ENCODE measurements around the gene FABP6. TPM values are rescaled to one million over a fixed set of nuclear protein-coding genes. Genes with fewer than 3 reads are reported as not detected.

FABP6 gene
- total RNA-seq, 1 experiment from 2014 or later = 5.7 TPM

DNA sequence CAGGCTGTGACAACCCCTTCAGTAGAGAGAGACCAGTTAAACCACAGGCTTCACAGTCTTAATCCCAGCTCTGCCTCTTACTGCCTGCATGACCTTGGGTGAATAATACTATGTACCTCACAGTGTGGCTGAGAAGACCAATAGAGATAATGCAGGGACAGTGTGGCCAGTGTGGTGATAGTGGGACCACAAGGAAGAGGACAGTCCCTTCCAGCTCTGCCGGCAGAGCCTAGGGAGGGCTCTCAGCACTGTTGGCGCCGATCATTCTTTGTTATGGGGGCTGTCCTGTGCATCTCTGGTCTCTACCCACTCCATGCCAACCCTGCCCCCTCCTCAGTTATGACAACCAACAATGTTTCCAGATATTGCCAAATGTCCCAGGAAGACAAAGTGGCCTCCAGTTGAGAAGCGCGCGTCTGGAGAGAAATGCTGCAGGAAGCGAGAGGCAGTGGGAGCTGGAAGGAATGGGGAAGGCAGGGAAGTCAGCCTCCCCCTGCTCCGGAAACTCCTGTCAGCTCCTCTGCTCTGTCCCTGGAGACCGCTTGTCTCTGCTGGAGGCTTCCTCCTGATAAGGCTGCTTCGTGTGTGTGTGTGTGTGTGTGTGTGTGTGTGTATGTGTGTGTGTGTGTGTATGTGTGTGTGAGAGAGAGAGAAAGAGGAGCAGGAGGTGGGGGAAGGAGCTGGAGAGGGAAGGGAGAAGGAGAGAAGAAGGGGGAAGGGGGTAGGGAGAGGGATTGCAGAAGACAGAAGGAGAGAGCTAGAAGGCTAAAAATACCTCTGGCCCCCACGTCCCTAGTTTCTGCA lies 31.8 kb upstream of the FABP6 start:
- Histone ChIP-seq H3K4me3 (no peak overlapping the region), H3K27ac (no peak overlapping the region), H3K79me2 (ENCODE audit: low read depth) (no peaks in the 10 kb centered on the region), H2AFZ (no peak overlapping the region), H3K9me2 (ENCODE audit: insufficient read depth) (no peaks in the 10 kb centered on the region), H3F3A (ENCODE audit: insufficient read depth, low read depth) (no peaks in the 10 kb centered on the region), H4K20me1 (ENCODE audit: insufficient read depth) (no peaks in the 10 kb centered on the region), H3K9me3 (ENCODE audit: insufficient read depth, low read depth) (no peaks in the 10 kb centered on the region), H3K4me2 (no peak overlapping the region), H3K27me3 (ENCODE audit: insufficient read depth, low read depth) (no peaks in the 10 kb centered on the region), H3K36me3 (ENCODE audit: low read depth) (no peaks in the 10 kb centered on the region), H3K4me1 (replicated peaks; ENCODE audit: insufficient read depth) (no peaks in the 10 kb centered on the region)
- intact Hi-C loops (cut with micrococcal nuclease; ENCODE audit: unreplicated experiment) = loop anchor here (2.0 kb wide), 3 partner anchors 91 to 175 kb away; no protein-coding TSS in a partner anchor
- TF ChIP-seq EZH2 (IDR thresholded peaks at IDR 0.05; ENCODE audit: low read depth) = no peak
- POLR2A ChIA-PET (ENCODE audit: unreplicated experiment) = interaction anchor here (0.6 kb wide), 1 partner anchor 52 kb away, joined by 3 read pairs; no protein-coding TSS in a partner anchor
- CTCF ChIA-PET = interaction anchor here (0.6 to 1.3 kb wide), 3 partner anchors 106 to 173 kb away, joined by 3 to 6 read pairs (median 3); partner anchors contain the start of gene C1QTNF2
- no TSS peak for BruUV-seq (replicated peaks)
- no peak for DNase-seq

DNA sequence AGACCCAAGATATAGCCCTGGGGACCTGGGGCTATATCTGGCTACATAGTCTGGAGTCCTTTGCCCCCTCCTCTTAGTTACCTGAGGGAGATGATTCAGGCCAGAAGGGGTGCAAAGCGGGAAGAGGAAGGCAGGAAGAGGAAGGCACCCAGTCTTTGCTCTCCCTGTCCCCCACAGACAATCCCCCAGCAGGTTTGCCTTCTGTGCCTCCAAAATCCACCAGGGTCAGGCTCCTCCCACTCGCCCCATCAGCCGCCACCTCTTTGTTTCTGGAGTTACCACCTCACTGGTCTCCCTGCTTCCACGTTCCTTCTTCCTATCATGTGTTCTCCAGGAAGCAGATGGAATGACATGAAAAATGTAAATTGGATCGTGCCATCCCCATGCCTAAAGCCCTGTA lies 31.2 kb upstream of the FABP6 start:
- Histone ChIP-seq H3K9me2 (ENCODE audit: insufficient read depth) (no peaks in the 10 kb centered on the region), H3F3A (ENCODE audit: insufficient read depth, low read depth) (no peaks in the 10 kb centered on the region), H3K4me2 (no peak overlapping the region), H3K27ac (no peak overlapping the region), H3K36me3 (ENCODE audit: low read depth) (no peaks in the 10 kb centered on the region), H3K4me1 (replicated peaks; ENCODE audit: insufficient read depth) (no peaks in the 10 kb centered on the region), H2AFZ (no peak overlapping the region), H3K79me2 (ENCODE audit: low read depth) (no peaks in the 10 kb centered on the region), H3K27me3 (ENCODE audit: insufficient read depth, low read depth) (no peaks in the 10 kb centered on the region), H3K4me3 (no peak overlapping the region), H3K9me3 (ENCODE audit: insufficient read depth, low read depth) (no peaks in the 10 kb centered on the region), H4K20me1 (ENCODE audit: insufficient read depth) (no peaks in the 10 kb centered on the region)
- no peak for DNase-seq
- ChIA-PET CTCF (interaction anchor here (0.7 to 1.3 kb wide), 2 partner anchors 147 to 172 kb away, joined by 3 to 6 read pairs; partner anchors contain the start of gene C1QTNF2), POLR2A (ENCODE audit: unreplicated experiment) (interaction anchor here (0.6 kb wide), 1 partner anchor 51 kb away, joined by 3 read pairs; no protein-coding TSS in a partner anchor)
- TF ChIP-seq EZH2 (IDR thresholded peaks at IDR 0.05; ENCODE audit: low read depth) (no peak), CTCF (conservative IDR thresholded peaks at IDR 0.05) (no peak)
- BruUV-seq (replicated peaks) = no TSS peak
- intact Hi-C loops (cut with micrococcal nuclease; ENCODE audit: unreplicated experiment) = loop anchor here (2.0 kb wide), 3 partner anchors 91 to 175 kb away; no protein-coding TSS in a partner anchor

GRCh38 chr5:160198841-160199409 lies 30.4 kb upstream of the FABP6 start:
- H3K4me3 ChIP-seq = peak overlapping the region; percentile 35; the same call in 1 of the 2 replicates
- TF ChIP-seq EZH2 (IDR thresholded peaks at IDR 0.05; ENCODE audit: low read depth) (no peak), CTCF (conservative IDR thresholded peaks at IDR 0.05) (no peak)
- H3F3A ChIP-seq (ENCODE audit: insufficient read depth, low read depth) = no peaks in the 10 kb centered on the region
- H3K4me1 ChIP-seq (replicated peaks; ENCODE audit: insufficient read depth) = no peaks in the 10 kb centered on the region
- intact Hi-C loops (cut with micrococcal nuclease; ENCODE audit: unreplicated experiment) = loop anchor here (1.0 to 2.0 kb wide), 6 partner anchors 80 to 192 kb away; partner anchors contain the start of gene PWWP2A
- H3K4me2 ChIP-seq = peak overlapping the region; percentile 64
- no peaks in the 10 kb centered on the region for H3K9me3 ChIP-seq (ENCODE audit: insufficient read depth, low read depth)
- ChIA-PET CTCF (interaction anchor here (0.6 to 1.3 kb wide), 4 partner anchors 72 to 146 kb away, joined by 3 to 8 read pairs (median 4); no protein-coding TSS in a partner anchor), POLR2A (ENCODE audit: unreplicated experiment) (interaction anchor here (0.7 kb wide), 1 partner anchor 23 kb away, joined by 4 read pairs; no protein-coding TSS in a partner anchor)
- no peak overlapping the region for H3K27ac ChIP-seq
- H4K20me1 ChIP-seq (ENCODE audit: insufficient read depth) = no peaks in the 10 kb centered on the region
- BruUV-seq (replicated peaks) = no TSS peak
- no peak for DNase-seq
- H3K27me3 ChIP-seq (ENCODE audit: insufficient read depth, low read depth) = no peaks in the 10 kb centered on the region
- no peaks in the 10 kb centered on the region for H3K36me3 ChIP-seq (ENCODE audit: low read depth)
- no peaks in the 10 kb centered on the region for H3K79me2 ChIP-seq (ENCODE audit: low read depth)
- H3K9me2 ChIP-seq (ENCODE audit: insufficient read depth) = no peaks in the 10 kb centered on the region
- H2AFZ ChIP-seq = no peak overlapping the region

All from PC-9 (cell line).